Activated B cell treated with CpG ODN at 0.5 μM for 24 hours (primary cell): ENCODE results near the gene IL36A. TPM values are rescaled to one million over a fixed set of nuclear protein-coding genes. Genes with fewer than 3 reads are reported as not detected.

Experiments used
- ATAC-seq: fragments of 200-7000 bp; cut with Tn5 transposase; one replicate; pipeline ENCODE4 v1.10.0; 2021; ENCODE audit warnings: low read depth, mild to moderate bottlenecking, moderate library complexity
- CTCF ChIA-PET: fragments of 350-600 bp; sonication (Branson Sonifier 250); formaldehyde crosslinking; loops from one replicate; lab custom pipeline; 2021; ENCODE audit warnings: antibody characterized with exemption; lab: Charles Lee
- POLR2A ChIA-PET: fragments of 350-600 bp; sonication (Branson Sonifier 250); formaldehyde crosslinking; loops from one replicate; lab custom pipeline; 2021; ENCODE audit warnings: antibody characterized with exemption; lab: Charles Lee
- DNase-seq: peaks from one replicate; pipeline ENCODE4 v3.0.0; 2022
- H3K27ac Mint-ChIP-seq: one replicate; pipeline ENCODE4 v1.8.0; 2020; ENCODE audit warnings: mixed read lengths
- H3K27me3 Mint-ChIP-seq: one replicate; pipeline ENCODE4 v1.8.0; 2021; ENCODE audit warnings: mixed read lengths
- H3K36me3 Mint-ChIP-seq: one replicate; pipeline ENCODE4 v1.8.0; 2021; ENCODE audit warnings: low read depth, mixed read lengths
- H3K4me1 Mint-ChIP-seq: one replicate; pipeline ENCODE4 v1.8.0; 2021; ENCODE audit warnings: mixed read lengths
- H3K4me3 Mint-ChIP-seq: one replicate; pipeline ENCODE4 v1.8.0; 2020; ENCODE audit warnings: mild to moderate bottlenecking, mixed read lengths
- H3K9me3 Mint-ChIP-seq: one replicate; pipeline ENCODE4 v1.8.0; 2020; ENCODE audit warnings: mixed read lengths
- CTCF ChIP-seq: fragments of 200-600 bp; IDR thresholded peaks from one replicate; pipeline ENCODE4 v1.8.0; 2022; ENCODE audit warnings: antibody characterized with exemption, mild to moderate bottlenecking
- intact Hi-C: fragments of 100-400 bp; cut with micrococcal nuclease; formaldehyde crosslinking; loops from one replicate; pipeline ENCODE4 v1.15.1; 2024
- total RNA-seq: library from RNA; stranded (reverse); gene quantifications from 2 replicates; pipeline ENCODE4 v1.2.3, GENCODE V29; 2022

The IL36A gene
- total RNA-seq, 1 donor from 2014 or later = not detected

- CTCF ChIA-PET = no interaction called here
- H3K36me3 Mint-ChIP-seq = no peaks in the 10 kb centered on the region
- no peak for ATAC-seq
Observed at GRCh38 chr2:113057117-113057516, 51.9 kb downstream of the IL36A start.

More at GRCh38 chr2:113057117-113057516, 51.9 kb downstream of the IL36A start:
- Mint-ChIP-seq H3K4me1 (no peaks in the 10 kb centered on the region), H3K27ac (no peak overlapping the region), H3K4me3 (no peak overlapping the region), H3K9me3 (peaks cover 28% of the 10 kb centered on the region), H3K27me3 (peaks cover 17% of the 10 kb centered on the region)
- TF ChIP-seq CTCF = no peak
- no peak for DNase-seq
- POLR2A ChIA-PET = no interaction called here
- intact Hi-C loops = no loop called here

Other genes starting within 250 kb of the IL36A start
- gene CKAP2L, start 240.8 kb upstream of the IL36A start, total RNA-seq = 1.2 TPM in 2 replicates
- gene IL1A, start 221.0 kb upstream of the IL36A start, total RNA-seq = 1.4 and 1.9 TPM in 2 replicates
- 0.53 and 0.71 TPM in 2 replicates for gene IL1B, start 168.7 kb upstream of the IL36A start, total RNA-seq
- not detected in 2 replicates for gene IL37, start 94.3 kb upstream of the IL36A start, total RNA-seq
- gene IL36G, start 27.5 kb upstream of the IL36A start, total RNA-seq = not detected in 2 replicates
- gene IL36B, start 47.4 kb downstream of the IL36A start, total RNA-seq = not detected in 2 replicates
- gene IL36RN, start 53.7 kb downstream of the IL36A start, total RNA-seq = not detected in 2 replicates
- not detected in 2 replicates for gene IL1F10, start 62.5 kb downstream of the IL36A start, total RNA-seq
- gene IL1RN, start 122.1 kb downstream of the IL36A start, total RNA-seq = 0.32 TPM in 1 of 2 replicates, not detected in the other
- 161 and 182 TPM in 2 replicates for gene PSD4, start 168.5 kb downstream of the IL36A start, total RNA-seq